OCI-LY7 (cell line): Measurements from ENCODE around the gene TM9SF2.

Experiments
- EZH2phosphoT487 ChIP-seq: fragments of 200-600 bp; sonication (generic); IDR thresholded peaks from 2 replicates; pipeline ENCODE4 v1.6.1; 2018; ENCODE audit warnings: low read depth, borderline replicate concordance, mild to moderate bottlenecking, mixed run types, antibody characterized with exemption, low read length, moderate library complexity, mixed read lengths
- TF ChIP-seq, protein P1 (sequence below): fragments of 200-600 bp; sonication (generic); conservative IDR thresholded peaks from 2 replicates; pipeline ENCODE4 v1.5.1; 2014; ENCODE audit warnings: mild to moderate bottlenecking, antibody characterized with exemption, low read length, moderate library complexity, mixed read lengths

DNA sequence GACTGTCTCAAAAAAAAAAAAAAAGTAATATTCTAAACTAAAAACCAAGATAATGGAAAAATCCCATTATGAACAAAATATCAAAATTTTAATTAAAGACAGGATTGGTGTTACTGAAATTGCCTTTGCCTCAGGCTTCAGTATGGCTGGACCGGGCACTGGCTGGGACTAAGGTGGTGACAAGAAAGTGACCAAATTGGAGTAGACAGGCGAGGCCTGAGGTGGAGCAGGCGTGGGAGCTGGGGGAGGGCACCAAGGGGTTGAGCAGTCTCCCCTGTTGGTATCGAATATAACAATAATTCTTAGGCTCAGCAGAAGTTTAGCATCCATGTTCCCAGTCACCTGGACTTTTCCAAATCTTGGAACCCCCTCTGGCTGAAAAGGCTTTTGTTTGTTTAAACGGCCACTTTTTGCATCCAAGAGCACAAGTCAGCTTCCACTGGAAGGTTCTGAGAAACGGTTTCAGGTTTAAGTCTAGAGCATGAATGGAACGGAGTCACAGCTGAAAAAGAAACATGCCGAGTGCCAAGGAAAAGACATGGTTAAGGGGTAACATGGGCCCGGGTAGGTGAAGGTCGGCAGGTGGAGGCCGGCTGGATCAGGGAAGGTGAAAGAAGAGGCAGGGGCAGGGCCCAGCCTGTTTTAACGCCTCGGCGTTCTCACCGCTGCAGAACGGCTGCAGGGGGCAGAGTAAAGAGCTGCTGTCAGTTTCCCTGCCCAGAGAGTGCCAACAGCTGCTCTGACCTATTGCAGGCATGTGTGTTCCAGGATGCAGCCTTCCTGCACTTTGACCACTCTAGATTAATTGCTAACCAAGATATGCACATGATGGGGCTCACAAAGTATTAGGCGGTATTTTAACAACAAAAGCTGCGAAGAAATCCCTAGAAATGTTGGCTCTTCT, 104.4 kb downstream of the TM9SF2 start:
- TF ChIP-seq, protein P1, sequence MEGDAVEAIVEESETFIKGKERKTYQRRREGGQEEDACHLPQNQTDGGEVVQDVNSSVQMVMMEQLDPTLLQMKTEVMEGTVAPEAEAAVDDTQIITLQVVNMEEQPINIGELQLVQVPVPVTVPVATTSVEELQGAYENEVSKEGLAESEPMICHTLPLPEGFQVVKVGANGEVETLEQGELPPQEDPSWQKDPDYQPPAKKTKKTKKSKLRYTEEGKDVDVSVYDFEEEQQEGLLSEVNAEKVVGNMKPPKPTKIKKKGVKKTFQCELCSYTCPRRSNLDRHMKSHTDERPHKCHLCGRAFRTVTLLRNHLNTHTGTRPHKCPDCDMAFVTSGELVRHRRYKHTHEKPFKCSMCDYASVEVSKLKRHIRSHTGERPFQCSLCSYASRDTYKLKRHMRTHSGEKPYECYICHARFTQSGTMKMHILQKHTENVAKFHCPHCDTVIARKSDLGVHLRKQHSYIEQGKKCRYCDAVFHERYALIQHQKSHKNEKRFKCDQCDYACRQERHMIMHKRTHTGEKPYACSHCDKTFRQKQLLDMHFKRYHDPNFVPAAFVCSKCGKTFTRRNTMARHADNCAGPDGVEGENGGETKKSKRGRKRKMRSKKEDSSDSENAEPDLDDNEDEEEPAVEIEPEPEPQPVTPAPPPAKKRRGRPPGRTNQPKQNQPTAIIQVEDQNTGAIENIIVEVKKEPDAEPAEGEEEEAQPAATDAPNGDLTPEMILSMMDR, result peak; percentile 31; the same call in 1 of the 2 replicates
- no peak for TF ChIP-seq EZH2phosphoT487
